GM19467 (cell line): Measurements from ENCODE around the gene KRTAP10-9.
"Not testable (repeated sequence)": the region's sequence is repeated elsewhere in the genome, so short reads cannot be mapped to it uniquely, and the experiment has no call there.

Source experiments
- ATAC-seq: cut with Tn5 transposase; IDR thresholded peaks from one replicate; pipeline ENCODE4 v1.9.1; 2021; ENCODE audit warnings: mild to moderate bottlenecking, moderate library complexity; ENCODE audit not compliant: unreplicated experiment

KRTAP10-9 gene

DNA sequence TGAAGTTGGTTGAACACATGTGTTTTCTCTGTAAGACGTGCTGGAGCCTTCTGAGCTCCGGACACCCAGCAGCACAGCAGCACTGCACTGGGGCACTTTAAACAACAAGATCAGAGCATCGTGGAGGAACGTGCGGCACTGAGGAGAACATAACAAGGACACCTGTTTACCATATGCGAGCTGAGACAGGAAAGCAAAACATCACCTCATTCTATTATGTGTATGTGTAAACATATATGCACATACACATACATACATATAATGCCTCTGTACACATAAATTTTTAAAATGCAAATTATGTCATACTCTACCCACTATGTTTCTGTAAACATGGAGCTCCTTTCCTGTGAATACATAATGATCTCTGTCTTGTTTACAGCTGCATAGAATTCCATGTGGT lies 31.4 kb upstream of the KRTAP10-9 start:
- no peak for ATAC-seq

- no peak for ATAC-seq
Observed at GRCh38 chr21:44596068-44596725, 30.7 kb upstream of the KRTAP10-9 start.

- ATAC-seq = no peak
Observed at GRCh38 chr21:44598061-44598460, 28.8 kb upstream of the KRTAP10-9 start.

DNA sequence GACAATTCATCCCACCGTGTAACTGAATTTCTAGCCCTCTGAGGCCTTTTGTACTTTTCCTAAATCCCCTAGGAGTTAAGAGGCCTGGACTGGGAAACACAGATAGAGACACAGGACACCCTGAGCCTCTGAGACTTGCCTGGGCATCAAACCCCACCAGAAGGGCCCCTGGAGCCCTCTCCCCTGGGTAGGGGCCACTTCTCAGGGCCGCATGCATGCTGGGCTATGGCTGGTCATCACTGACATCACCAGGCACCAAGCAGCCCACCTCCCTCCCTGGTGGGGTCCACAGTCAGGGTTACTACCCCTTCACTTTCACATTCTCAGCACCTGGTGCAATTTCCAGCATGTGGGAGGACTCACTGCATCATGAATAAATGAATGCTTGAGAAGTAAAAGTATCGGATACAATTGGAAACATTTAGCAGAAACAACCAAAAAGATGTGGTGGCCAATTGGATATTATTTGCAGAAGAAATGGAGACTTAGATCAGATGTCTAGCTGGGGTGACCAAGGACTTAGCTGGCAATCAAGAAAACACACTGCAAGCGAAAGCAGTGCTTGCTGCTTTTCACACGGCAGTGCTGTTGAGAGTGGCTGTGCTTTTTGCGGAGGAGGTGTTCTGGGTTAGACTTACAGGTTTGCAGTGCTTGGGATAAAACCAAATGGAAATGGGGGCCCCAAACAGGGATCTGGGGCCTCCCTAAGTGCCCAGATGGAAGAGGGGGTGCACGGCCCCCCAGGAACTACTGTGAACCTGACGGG lies 27.4 kb upstream of the KRTAP10-9 start:
- ATAC-seq = no peak

DNA sequence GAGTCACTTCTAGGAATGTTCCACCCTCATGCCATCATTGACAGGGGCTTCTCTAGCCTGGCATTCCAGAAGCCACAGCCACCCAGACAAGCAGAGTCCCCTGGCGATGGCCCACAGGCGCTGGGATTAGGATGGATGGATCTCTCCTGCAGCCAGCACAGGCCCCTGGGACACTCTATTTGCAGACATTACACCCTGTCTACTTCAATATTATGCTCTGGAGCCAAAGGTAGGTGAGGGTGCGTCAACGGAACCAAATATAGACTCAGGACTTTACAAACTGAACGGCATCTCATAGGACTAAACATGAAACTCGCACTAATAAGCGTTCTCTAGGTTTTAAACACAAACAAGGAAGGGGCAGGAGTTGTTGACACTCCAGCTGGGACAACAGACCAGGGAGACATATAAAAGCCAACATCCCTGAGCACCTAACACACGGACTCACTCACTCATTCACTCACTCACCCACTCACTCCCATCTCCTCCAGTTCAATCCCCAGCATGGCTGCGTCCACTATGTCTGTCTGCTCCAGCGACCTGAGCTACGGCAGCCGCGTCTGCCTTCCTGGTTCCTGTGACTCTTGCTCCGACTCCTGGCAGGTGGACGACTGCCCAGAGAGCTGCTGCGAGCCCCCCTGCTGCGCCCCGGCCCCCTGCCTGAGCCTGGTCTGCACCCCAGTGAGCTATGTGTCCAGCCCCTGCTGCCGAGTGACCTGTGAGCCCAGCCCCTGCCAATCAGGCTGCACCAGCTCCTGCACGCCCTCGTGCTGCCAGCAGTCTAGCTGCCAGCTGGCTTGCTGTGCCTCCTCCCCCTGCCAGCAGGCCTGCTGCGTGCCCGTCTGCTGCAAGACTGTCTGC lies 26.5 kb upstream of the KRTAP10-9 start, which contains the start of gene KRTAP10-7:
TSS of gene KRTAP10-7 (plus strand) at position 480 of the 861 bp plus-strand sequence. CDS start at position 505, 25 bp downstream.
- ATAC-seq = not testable (repeated sequence)

- not testable (repeated sequence) for ATAC-seq
Observed at GRCh38 chr21:44601091-44601490, 25.8 kb upstream of the KRTAP10-9 start.

DNA sequence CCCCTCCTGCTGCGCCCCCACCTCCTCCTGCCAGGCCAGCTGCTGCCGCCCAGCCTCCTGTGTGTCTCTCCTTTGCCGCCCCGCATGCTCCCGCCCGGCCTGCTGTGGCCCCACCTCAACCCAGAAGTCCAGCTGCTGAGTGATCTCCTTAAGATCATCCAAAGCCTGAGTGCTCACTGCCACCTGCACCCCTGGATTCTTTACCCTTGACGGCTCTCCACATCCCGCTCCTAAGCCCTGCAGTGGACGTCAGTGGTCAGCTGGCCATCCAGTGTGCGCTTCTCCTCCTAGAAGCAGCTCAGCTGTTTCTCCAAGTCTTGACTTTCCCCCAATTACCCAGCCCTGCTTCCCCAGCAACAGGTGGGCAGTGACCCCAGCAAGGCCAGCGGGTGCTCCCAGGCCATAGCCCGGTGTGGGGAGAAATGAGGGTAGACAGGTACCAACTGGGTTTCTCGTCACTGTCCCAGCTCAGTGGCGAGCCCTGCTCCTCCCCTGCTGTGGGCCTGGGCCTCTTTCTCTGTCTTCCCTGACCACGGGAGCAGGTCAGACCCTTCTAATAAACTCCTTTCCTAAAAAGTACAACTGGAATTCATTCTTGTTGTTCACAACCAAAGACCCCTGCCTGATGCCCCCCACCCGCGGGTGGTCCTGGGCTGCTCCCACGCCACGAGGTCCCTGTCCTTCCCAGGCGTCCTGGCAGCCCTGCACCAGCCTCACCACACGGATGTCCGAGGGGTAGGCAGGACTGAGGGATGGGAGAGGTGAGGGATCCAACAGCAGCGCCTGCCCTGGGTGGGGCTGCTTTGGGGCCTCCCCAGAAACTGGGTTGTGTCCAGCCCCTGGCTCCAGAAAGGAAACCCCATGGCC lies 25.1 kb upstream of the KRTAP10-9 start:
- ATAC-seq = no peak

DNA sequence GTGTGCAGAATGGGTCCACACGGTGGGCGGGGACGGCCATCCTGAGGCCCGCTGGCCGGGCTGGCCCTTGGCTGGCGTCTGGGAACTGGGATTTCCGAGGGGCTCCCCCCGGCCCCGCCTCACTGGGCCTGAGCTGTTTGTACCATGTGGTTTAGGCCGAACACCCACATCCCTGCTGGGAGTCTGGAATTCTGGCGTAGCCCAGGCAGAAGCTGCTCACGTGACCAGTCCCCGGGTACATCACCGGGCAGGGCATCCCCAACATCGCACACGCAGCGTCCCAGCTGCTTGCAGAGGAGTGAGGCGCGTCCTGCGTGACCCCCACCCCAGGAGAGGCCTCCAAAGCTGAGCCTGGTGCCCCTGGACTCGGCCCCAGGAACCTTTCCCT lies 24.4 kb upstream of the KRTAP10-9 start:
- no peak for ATAC-seq

GRCh38 chr21:44603109-44603875 lies 23.6 kb upstream of the KRTAP10-9 start:
- no peak for ATAC-seq

DNA sequence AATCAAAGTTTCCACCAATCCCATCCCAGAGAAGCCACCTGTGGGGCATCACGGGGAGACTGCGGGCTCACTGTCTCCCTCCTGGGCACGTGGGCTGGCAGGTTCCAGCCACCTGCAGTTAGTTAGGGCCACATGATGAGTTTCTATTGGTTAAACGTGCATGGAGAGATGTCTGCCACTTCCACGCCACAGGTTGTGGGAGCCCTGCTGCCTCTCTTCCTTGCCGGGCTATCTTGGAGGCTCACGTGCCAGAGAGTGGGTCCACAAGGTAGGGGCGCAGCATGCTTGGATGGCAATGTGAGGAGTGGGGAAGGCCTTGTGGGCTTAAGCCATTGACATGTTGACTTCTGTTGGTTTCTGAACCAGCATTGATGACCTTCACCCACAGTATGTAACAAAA lies 23.0 kb upstream of the KRTAP10-9 start:
- ATAC-seq = no peak

DNA sequence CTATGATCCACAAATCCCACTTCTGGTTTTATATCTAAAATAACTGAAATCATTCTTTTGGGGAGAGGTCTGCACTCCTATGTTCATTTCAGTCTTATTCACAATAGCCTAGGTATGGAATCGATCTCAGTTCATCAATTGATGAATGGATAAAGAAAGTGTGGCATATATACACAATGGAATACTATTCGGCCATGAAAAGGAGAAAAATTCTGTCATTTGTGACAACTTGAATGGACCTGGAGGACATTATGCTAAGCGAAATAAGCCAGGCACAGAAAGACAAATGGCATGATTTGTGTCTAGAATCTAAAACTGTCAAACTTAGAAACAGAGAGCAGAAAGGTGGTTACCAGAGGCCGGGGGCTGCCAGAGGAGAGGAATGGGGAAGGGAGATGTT lies 20.4 kb upstream of the KRTAP10-9 start:
- no peak for ATAC-seq

DNA sequence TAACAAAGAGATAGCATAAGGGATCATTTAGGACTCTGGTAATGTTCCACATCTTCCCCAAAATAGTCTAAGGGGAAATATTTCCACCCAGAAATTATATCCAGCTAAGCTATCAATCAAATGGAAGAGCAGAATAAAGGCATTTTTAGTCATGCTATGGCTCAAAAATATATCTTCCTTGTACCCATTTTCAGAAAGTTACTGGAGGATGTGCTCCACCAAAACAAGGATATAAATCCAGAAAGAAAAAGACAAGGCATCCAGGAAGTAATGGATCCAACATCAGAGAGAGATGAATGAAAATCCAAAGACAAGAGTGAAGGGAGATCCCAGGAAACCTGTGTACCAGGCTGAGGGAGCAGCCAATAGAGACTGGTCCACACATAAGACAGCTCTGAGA lies 17.7 kb upstream of the KRTAP10-9 start:
- ATAC-seq = no peak

GRCh38 chr21:44610157-44610843 lies 16.6 kb upstream of the KRTAP10-9 start:
- ATAC-seq = not testable (repeated sequence)

DNA sequence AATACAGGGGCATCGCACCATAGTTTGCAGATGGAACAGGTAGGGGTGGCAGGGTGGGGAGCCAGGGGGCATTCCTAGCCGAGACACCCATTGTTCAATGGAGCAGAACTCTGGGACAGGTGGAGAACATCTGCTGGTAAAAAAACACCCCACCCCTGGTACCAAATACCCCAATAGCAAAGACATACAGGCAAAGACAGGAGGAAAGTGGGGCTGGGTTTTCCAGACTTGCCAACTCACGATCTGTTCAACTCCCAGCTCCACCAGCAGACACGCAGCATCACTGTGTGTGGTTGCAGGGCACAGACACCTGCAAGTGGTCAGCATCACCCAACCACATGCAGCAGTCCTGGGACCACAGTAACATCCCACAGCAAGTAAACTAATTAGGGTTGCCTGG lies 15.3 kb upstream of the KRTAP10-9 start:
- ATAC-seq = no peak

- no peak for ATAC-seq
Observed at GRCh38 chr21:44612029-44612486, 14.8 kb upstream of the KRTAP10-9 start, which contains the start of gene KRTAP10-8. KRTAP10-8 (plus strand) TSS chr21:44612079; CDS start chr21:44612101, 22 bp downstream.

DNA sequence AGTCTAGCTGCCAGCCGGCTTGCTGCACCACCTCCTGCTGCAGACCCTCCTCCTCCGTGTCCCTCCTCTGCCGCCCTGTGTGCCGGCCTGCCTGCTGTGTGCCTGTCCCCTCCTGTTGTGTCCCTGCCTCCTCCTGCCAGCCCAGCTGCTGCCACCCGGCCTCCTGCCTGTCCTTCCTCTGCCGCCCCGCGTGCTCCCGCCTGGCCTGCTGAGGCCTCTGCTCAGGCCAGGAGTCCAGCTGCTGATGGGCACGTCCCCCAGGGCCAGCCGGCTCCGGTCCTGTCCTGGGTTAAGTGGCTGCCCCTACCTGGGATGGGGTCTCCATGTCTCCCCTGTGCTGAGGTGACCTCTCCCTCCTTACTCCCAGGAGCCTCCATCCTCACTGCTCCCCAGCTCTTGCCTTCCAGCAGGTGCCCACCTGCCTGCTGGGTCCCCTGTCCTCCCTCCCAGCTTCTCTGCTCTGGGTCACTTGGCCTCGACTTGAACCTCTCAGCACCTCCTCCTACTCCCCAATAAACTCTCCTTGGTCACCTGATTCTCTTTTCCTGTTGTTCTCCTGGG lies 14.1 kb upstream of the KRTAP10-9 start:
- no peak for ATAC-seq

- ATAC-seq = no peak
Observed at GRCh38 chr21:44613386-44614155, 13.3 kb upstream of the KRTAP10-9 start.

DNA sequence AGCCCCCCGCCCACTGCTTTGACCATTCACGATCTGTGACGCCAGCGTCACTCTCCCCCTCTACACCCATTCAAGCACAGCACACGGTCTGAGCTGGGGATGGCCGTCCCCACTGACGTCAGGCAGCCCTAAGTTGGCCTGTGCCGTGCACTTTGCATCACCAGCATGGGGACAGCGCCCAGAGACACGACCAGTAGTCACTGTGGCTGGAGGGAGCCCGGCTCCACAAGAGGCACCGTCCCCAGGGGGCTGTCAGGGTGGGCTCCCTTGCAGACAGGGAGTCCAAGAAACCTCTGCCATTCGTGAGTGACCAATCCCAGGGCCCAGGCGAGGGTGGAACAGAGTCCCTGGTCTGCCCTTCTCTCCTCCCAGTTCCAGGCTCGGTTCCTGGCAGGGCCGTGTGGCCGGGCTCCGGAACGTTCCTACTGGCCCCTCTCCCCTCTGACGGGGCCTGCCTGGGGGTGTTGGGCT lies 12.7 kb upstream of the KRTAP10-9 start:
- ATAC-seq = no peak
